GM19463 (cell line): ENCODE results near the gene BEST3.

Experiments
- ATAC-seq: cut with Tn5 transposase; IDR thresholded peaks from one replicate; pipeline ENCODE4 v1.9.1; 2021; ENCODE audit warnings: mild to moderate bottlenecking, moderate library complexity; ENCODE audit not compliant: unreplicated experiment

BEST3 gene

GRCh38 chr12:69698769-69699540, at the start of gene BEST3:
Gene BEST3, minus strand, starts transcription at chr12:69699303. Its CDS starts 1,505 bp downstream, at chr12:69697798.
- no peak for ATAC-seq

- no peak for ATAC-seq
These were observed 45.0 kb upstream of the BEST3 start for GRCh38 chr12:69744109-69744508.

GRCh38 chr12:69739287-69740191, 40.4 kb upstream of the BEST3 start:
- ATAC-seq = peak; percentile 37

DNA sequence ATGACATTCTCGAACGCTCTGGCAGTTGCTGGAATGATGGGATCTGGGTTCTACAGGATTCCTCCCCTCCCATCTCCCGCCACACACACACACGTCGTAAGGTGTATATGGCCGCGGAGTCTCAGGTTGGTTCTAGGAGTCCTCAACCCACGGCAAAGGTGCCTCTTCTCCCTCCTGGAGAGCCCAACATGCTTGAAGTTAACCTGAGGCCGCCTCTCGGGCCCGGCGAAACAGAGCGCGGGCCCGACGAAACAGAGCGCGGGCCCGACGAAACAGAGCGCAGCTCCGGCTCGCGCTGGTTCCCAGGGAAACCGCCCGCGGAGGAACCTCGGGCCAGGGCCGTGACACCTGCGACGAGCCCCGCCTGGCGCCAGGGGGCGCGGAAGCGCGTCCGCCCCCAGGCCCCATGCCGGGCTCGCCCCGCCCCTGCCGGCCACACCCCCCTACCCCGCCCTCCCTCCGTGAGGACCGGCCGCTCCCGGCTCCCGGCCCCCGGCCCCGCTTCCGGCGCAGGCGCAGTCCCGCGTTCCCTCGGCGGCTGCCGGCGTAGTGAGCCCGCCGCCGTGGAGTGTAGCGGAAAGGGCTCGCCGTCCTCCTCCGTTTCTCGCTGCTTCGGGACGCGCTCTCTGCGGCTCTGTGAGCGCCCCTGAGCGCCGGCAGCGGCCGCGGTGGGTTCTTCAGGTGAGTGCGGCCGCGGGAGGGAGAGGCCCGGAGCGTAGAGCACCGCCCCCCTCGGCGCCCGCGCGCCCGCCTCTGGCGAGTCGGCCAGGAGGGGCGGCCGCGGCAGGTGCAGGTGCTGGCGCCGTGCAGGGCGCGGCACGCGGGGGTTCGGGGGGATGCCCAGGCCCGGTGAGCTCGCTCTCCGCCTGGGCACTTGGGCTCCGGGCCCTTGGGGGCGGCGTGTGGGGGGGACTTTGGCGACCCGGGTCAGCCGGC, 39.5 kb upstream of the BEST3 start, which contains the start of gene RAB3IP:
Gene RAB3IP (plus strand): TSS at position 510 of the 936 bp plus-strand sequence. CDS start 16,549 bp downstream, outside the sequence.
- ATAC-seq = peak; percentile 71

GRCh38 chr12:69733638-69734037, 34.5 kb upstream of the BEST3 start:
- no peak for ATAC-seq

DNA sequence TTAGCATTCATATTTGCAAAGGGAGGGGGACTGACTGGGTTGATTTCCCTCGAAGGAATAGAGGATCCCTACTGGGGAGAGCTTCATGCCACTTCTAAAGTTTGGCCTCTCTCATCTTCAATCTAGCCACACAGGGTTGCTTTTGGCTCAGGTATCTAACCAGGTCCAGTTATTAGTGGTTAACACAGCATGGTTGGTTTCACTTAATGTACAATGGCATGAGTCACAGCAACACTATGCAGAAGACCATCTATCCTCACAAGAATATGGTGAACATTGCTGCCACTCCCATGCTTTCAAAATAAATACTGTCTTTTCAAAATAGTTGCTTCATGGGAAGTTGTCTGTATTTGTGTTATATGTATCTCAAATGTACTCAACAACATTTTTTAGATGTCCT, 33.0 kb upstream of the BEST3 start:
- ATAC-seq = no peak

- no peak for ATAC-seq
These were observed 27.8 kb upstream of the BEST3 start for GRCh38 chr12:69726922-69727321.

DNA sequence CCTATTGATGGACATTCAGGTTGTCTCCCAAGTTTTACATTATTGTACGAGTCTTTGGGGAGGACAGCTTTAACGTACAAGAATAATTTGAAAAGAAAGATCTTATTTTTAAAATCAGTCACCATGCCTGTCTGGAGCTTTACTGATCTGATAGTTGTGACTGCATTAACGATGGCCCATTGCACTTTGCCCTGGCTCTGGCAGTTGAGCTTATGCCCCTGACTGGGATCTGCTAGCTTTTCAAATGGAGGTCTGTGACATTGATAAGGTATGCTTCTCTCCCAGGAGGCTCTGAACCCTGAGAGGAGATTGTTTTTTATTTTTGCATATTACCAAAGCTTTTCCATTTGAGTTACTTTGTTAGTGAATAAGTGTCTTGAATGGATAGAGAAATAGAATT, 21.6 kb upstream of the BEST3 start:
- no peak for ATAC-seq

DNA sequence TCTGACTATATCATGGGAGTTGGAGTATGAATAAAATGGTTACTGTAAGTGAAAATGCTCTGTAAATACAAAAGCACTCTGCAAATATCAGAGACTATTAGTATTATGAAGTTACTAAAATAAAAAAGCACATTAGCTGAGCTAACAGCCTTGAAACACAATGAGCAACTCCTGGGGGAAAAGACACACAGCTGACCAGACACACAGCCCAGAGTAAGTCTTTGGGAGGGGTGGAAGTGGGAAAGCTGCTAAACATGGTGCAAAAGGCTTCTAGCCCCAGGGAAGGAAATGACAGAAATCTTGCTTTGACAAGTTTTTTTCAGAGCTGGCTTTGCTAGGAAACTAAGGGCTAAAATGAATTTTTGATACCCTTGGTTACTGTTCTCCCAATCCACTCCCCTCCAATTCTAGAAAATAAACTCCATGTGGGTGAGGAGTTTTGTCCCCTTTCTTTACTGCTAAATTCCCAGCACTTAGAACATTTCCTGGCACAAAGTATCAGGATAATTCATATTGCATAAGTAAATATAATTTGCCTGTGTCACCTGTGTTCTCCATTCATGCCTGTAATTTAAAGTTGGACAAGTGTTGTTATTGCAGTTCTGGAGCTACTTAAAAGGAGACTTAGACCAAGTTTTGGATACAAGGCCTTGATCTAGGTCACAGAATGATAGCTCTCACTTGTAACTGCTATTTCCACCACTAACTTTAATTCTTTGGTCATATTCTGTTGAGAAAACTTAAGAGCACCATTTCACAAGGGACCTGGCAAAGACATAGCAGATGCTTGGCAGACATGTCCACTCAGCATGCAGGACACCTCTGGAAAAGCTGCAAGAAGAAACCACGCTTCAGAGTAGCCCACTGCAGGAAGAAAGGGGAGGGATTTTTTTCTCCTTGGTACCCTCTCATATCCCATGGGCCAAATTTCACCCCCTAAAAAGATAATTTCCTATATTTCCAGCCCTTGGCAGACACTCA, 20.5 kb upstream of the BEST3 start:
- ATAC-seq = no peak

- no peak for ATAC-seq
These were observed 15.4 kb upstream of the BEST3 start for GRCh38 chr12:69714542-69714941.

GRCh38 chr12:69712826-69713225, 13.7 kb upstream of the BEST3 start:
- ATAC-seq = no peak

DNA sequence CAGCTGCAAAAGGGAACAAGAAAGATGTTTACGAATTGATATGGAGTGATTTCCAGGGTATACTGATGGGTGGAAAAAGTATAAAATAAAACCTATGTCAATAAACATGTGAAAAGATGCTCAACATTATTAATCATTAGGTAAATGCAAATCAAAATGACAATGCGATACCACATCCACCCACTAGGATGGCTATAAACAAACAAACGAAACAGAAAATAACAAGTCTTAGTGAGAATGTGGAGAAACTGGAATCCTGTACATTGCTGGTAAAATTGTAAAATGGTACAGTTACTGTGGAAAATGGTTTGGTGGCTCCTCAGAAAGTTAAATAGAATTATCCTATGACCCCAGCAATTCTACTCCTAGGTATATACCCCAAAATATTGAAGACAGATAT, 9.5 kb upstream of the BEST3 start:
- ATAC-seq = no peak

- no peak for ATAC-seq
These were observed 5.3 kb upstream of the BEST3 start for GRCh38 chr12:69704357-69704756.

GRCh38 chr12:69703146-69703642, 4.1 kb upstream of the BEST3 start:
- no peak for ATAC-seq

DNA sequence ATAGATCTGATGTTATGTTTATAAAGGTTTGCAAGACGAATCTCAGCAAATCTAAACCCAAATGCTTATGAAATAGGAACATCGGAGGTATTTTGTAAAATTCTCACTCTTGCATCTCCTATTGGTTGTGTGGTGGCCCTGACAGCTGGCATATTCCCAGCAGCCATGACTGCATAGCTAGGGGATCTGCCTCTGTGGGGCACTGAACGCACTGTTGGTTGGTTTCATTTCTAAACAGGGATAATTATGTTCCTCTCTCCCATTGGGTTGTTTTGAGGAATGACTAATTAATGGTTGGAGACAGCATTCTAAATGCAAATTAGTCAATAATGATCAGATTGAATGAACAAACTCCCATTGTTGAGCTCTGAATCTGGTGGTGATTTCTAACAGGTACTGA, 2.7 kb upstream of the BEST3 start:
- ATAC-seq = no peak

- ATAC-seq = no peak
These were observed 1.0 kb downstream of the BEST3 start for GRCh38 chr12:69698054-69698453.

GRCh38 chr12:69694123-69694522, 5.0 kb downstream of the BEST3 start:
- no peak for ATAC-seq

GRCh38 chr12:69689638-69690037, 9.5 kb downstream of the BEST3 start:
- ATAC-seq = no peak
